ENCODE results near the gene THSD4.

GRCh38 chr15:71781965-71782265, 666.6 kb downstream of the THSD4 start:
- TF ChIP-seq CTCF (conservative IDR thresholded peaks at IDR 0.05) (no peak), EZH2 (IDR thresholded peaks at IDR 0.05; ENCODE audit: low read depth) (no peak)
